ENCODE results near the gene MSMB.
"Not testable (repeated sequence)": the region's sequence is repeated elsewhere in the genome, so short reads cannot be mapped to it uniquely, and the experiment has no call there.

MSMB gene

GRCh38 chr10:46069771-46070463 is 23.8 kb upstream of the MSMB start:
- no peak for DNase-seq

GRCh38 chr10:46068905-46069304 is 22.8 kb upstream of the MSMB start:
- no peak for DNase-seq

- DNase-seq = no peak
Measured at GRCh38 chr10:46068117-46068516, 22.0 kb upstream of the MSMB start.

DNA sequence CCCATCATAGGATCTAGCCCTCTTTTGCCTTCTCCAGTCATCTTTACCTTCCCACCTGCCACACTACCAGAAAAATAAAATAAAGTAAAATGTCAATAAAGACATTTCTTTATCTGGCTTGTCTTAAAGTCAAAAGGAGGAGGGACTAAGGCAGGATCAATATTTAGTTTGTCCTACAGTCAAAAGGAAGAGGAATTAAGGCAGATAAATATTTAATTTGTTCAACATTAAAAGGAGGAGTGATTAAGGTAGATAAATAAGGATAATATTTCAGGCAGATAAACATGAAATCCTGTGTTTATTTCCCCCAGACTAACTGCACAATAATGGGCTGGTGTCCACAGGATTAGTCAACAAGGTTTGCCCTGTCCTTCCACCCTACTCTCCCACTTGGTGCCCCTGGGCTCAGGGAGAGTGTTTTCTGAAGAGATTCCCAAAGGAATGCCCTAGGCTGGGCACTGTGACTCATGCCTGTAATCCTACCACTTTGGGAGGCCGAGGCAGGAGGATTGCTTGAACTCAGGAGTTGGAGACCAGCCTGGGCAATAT is 18.3 kb upstream of the MSMB start:
- DNase-seq = no peak

DNA sequence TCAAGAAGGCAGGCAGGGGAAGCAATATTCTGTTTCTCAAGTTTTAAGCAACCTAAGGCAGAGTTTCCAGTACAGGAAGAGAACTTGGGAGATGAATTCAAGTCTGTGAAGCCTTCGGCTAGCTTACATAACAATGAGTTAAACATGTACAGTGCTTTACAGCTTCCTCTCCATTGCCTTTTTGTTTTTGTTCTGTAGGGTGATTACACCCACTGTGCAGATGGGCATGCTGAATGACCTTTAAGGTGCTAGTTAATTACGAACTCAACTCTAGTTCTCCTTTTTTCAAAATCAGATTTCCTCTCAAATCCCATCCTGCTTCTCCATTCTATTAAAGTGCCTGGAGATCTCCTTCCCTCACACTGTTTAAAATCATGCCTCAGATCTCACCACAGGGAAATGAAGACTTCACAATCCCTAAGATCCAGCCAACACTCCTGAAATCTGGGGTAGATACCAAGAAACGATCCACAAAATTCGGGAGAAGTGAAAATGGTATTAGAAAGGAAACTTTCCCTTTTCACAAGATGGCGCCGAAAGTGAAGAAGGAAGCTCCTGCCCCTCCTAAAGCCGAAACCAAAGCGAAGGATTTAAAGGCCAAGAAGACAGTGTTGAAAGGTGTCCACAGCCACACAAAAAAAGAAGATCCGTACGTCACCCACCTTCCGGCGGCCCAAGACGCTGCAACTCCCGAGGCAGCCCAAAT is 16.8 kb upstream of the MSMB start:
- DNase-seq = no peak

DNA sequence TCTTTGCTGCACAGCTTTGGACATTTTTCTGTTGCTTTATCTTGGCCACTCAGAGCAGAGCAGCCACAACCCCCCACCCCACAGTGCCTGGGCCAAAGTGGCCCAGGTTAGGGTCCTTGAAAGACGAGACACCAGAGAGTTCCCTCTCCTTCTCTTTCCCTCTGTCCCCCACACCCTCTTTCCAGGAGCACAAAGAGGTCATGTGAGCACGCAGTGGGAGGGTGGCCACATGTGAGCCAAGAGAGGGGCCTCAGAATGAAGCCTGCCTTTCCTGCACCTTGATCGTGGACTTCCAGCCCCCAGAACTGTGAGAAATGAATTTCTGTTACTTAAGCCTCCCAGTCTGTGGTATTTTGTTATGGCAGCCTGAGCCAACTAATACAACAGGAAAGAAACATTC is 14.6 kb upstream of the MSMB start:
- no peak for DNase-seq

DNA sequence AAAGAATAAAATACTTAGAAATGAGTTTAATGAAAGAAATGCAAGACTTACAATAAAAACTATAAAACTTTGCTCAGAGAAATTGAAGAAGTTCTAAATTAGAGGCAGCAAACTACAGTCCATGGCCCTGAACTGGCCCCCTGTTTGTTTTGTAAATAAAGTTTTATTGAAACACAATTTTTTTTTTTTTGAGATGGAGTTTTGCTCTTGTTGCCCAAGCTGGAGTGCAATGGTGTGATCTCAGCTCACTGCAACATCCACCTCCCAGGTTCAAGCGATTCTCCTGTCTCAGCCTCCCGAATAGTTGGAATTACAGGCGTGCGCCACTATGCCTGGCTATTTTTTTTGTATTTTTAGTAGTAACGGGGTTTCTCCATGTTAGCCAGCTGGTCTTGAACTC is 11.9 kb upstream of the MSMB start:
- DNase-seq = not testable (repeated sequence)

DNA sequence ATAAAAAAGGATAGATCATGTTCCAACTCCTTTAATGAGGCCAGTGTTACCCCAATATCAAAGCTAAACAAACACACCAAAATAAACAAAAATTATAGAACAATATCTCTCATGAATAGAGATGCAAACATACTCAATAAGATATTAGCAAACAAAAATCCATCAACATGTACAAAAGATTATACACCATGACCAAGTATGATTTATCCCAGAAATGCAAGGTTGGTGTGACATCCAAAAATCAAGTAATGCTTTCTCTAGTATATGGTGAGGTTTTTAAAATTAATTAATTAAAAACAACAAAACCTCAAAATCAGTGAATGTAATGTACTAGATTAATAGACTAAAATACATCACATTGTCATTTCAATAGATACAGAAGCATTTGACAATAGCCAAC is 11.0 kb upstream of the MSMB start:
- DNase-seq = no peak

DNA sequence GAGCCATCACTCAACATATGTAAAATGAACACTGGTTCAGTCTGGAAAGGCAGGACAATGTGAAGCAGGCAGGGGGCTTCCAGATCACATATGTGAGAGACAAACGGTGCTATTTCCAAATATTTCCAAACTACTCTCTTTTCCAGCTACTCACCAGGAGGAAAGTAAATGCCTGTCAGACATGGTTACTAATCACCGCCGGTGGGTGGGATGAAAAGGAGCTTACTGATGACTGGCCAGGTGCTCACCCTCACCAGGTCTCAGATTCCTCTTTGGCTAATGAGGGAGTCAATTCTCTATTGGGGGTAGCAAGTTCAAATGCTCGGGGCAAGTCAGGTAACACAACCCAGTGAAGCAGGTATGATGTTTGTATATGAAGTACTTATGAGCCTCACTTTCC is 9.7 kb upstream of the MSMB start:
- DNase-seq = no peak

- DNase-seq = no peak
Measured at GRCh38 chr10:46053534-46054434, 7.7 kb upstream of the MSMB start.

- DNase-seq = no peak
Measured at GRCh38 chr10:46052791-46053375, 6.8 kb upstream of the MSMB start.

DNA sequence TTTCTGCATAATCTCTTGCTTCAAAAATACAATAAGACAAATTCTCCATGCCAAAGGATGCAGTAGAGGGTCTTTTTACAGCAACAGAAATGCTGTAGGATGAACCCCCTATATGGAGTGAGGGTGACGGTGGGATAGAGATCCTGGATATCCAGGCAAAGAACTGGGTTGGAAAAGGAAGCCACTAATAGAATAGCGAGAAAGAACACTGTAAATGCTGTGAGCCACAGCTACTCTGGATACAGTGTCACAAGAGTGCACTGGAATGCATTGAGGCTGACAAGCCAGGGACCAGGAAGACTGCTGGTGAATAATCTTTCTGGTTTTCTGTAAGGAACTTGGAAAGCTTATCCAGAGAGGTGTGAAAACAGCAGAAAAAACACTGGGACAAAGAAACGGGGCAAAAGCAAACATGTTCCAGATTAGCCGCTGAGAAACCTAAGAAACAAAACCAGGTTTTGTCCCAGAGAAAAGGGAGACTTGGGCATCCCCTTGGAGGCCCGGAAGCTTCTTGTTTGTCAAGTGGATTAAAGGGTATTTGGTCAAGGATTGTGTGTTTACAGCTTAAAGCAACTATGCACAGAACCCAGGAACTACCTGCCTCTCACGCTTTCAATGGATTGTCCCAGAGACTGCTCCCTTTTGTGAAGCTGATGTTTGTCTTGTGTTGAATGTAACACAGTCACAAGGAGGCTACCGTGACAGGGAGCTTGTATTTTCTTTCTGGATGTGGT is 6.2 kb upstream of the MSMB start:
- DNase-seq = no peak

GRCh38 chr10:46050941-46051623 is 5.0 kb upstream of the MSMB start:
- no peak for DNase-seq

GRCh38 chr10:46049497-46049831 is 3.4 kb upstream of the MSMB start:
- DNase-seq = not testable (repeated sequence)

DNA sequence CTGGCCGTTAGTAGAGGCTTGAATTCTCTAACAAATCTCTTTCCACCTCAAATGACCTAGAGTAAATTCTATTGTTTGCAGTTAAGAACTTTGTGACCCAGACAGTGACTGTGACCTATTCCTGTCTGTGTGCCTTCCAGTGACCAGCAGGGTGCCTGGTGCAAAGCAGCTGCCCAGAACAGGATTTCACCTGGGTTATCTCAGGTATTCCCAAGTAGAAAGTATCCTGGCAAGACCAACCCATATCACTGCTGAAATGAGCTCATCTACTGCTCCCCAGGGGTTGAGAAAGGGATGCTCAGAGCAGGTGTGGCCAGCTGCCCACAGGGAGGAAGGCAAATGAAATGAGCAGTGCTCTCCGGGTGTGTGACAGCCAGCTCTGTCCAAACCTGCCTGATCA is 2.1 kb upstream of the MSMB start:
- no peak for DNase-seq

DNA sequence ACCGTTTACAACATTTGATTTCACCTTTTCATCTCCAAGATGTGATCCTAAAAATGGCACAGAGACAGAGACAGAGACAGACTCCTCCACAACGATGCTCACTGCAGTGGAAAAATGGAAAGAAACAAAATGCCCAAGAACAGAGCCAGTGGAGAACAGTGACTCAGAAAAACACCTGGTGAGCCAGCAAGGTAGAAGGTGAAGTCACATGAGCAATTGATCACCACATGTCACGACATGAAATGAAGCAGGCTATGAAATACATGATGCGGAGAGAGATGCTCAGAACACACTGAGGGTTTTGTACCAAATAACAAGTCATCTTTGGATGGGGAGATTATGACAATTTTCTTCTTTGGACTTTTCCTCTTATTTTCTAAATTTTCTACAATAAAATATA is 3.5 kb downstream of the MSMB start:
- DNase-seq = no peak

GRCh38 chr10:46040004-46040403 is 6.1 kb downstream of the MSMB start:
- no peak for DNase-seq

DNA sequence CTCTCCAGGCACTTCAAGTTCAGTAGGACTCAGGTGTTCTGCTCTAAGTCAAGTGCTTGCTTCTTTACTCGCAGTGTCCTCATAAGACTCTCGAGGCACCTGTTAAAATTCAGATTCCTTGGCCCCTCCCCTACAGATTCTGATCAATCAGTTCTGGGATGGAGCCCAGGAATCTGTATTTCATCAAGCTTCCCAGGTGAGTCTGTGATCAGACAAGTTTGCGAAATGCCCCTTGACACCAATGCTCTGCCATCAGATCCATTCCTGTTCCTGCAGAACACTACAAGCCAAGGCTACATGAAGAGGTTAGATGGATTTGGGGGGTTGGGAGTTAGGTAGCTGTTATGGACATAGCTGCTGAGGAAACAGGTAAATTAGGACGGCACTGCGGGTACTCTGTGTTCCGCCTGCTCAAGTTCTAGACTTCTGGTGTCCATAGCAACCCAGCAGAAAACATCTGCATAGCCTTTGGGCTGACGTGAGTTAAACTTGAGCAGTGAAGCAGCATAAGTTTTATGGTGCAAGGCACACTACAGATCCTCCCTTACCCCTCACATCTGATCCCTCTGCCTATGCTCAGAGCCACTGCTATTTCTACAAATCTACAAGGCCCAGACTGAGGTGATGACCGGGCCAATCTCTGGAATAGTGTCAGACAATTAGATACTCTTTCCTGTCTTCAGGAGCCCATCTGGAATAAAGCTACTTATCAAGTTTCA is 8.8 kb downstream of the MSMB start:
- DNase-seq = no peak

GRCh38 chr10:46035923-46036849 is 9.9 kb downstream of the MSMB start:
- DNase-seq = no peak

GRCh38 chr10:46033602-46034011 is 12.5 kb downstream of the MSMB start:
- no peak for DNase-seq

All from activated CD4-positive, alpha-beta T cell treated with anti-CD3 and anti-CD28 coated beads, Interleukin-2, amount 50 U/mL, for 4 hours (primary cell).